K562 treated with DMSO at 1 percent for 4 hours (cell line): ENCODE results near the gene VWA1. TPM values are rescaled to one million over a fixed set of nuclear protein-coding genes. Genes with fewer than 3 reads are reported as not detected.

Experiments used
- total RNA-seq: library from RNA; unstranded; fragments of 300-600 nt; gene quantifications from 2 replicates; pipeline ENCODE4 v1.2.3, GENCODE V29; 2022; ENCODE audit not compliant: insufficient read depth

VWA1 gene
- total RNA-seq = 7.9 and 9.2 TPM in 2 replicates

GRCh38 chr1:1435106-1435903, at the start of gene VWA1:
TSS of gene VWA1 (plus strand) at chr1:1435690. CDS start at chr1:1435749, 59 bp downstream.

GRCh38 chr1:1399187-1399871, 36.2 kb upstream of the VWA1 start, which contains the start of gene CCNL2:
TSS of gene CCNL2 (minus strand) at chr1:1399335. CDS start at chr1:1399306, 29 bp downstream.

GRCh38 chr1:1406821-1407635, 28.5 kb upstream of the VWA1 start, which contains the start of gene MRPL20:
TSS of gene MRPL20 (minus strand) at chr1:1407293. CDS start at chr1:1407217, 76 bp downstream.

GRCh38 chr1:1421147-1421906, 14.2 kb upstream of the VWA1 start, which contains the start of gene ANKRD65:
TSS of gene ANKRD65 (minus strand) at chr1:1421276. CDS start at chr1:1421005, 271 bp downstream.

GRCh38 chr1:1449099-1449739, 13.7 kb downstream of the VWA1 start, which contains the start of gene ATAD3C:
TSS of gene ATAD3C (plus strand) at chr1:1449689. CDS start at chr1:1450684, 995 bp downstream.

GRCh38 chr1:1471389-1472052, 36.0 kb downstream of the VWA1 start, which contains the start of gene ATAD3B:
TSS of gene ATAD3B (plus strand) at chr1:1471765. CDS start at chr1:1471885, 120 bp downstream.

Other genes starting within 250 kb of the VWA1 start
- not detected in 2 replicates for gene TNFRSF18, start 229.1 kb upstream of the VWA1 start, total RNA-seq
- 1.0 TPM in 1 of 2 replicates, not detected in the other for gene TNFRSF4, start 221.5 kb upstream of the VWA1 start, total RNA-seq
- gene SDF4, start 203.7 kb upstream of the VWA1 start, total RNA-seq = 270 TPM in 2 replicates
- gene B3GALT6, start 203.5 kb upstream of the VWA1 start, total RNA-seq = 6.8 and 11.5 TPM in 2 replicates
- 1.9 TPM in 1 of 2 replicates, not detected in the other for gene C1QTNF12, start 189.0 kb upstream of the VWA1 start, total RNA-seq
- gene UBE2J2, start 161.8 kb upstream of the VWA1 start, total RNA-seq = 94.8 and 107 TPM in 2 replicates
- 0.46 and 1.7 TPM in 2 replicates for gene SCNN1D, start 155.3 kb upstream of the VWA1 start, total RNA-seq
- 30.5 and 48.6 TPM in 2 replicates for gene ACAP3, start 127.8 kb upstream of the VWA1 start, total RNA-seq
- 57.5 and 60.7 TPM in 2 replicates for gene PUSL1, start 127.1 kb upstream of the VWA1 start, total RNA-seq
- gene INTS11, start 111.0 kb upstream of the VWA1 start, total RNA-seq = 160 and 197 TPM in 2 replicates
- 23.1 and 23.7 TPM in 2 replicates for gene CPTP, start 110.9 kb upstream of the VWA1 start, total RNA-seq
- 0.54 and 1.3 TPM in 2 replicates for gene TAS1R3, start 104.4 kb upstream of the VWA1 start, total RNA-seq
- 81.9 and 96.3 TPM in 2 replicates for gene DVL1, start 86.3 kb upstream of the VWA1 start, total RNA-seq
- 14.5 and 15.6 TPM in 2 replicates for gene MXRA8, start 77.1 kb upstream of the VWA1 start, total RNA-seq
- 225 and 272 TPM in 2 replicates for gene AURKAIP1, start 60.5 kb upstream of the VWA1 start, total RNA-seq
- 96.0 and 157 TPM in 2 replicates for gene CCNL2, start 36.4 kb upstream of the VWA1 start, total RNA-seq
- 93.3 and 127 TPM in 2 replicates for gene MRPL20, start 28.4 kb upstream of the VWA1 start, total RNA-seq
- not detected in 2 replicates for gene ANKRD65, start 14.4 kb upstream of the VWA1 start, total RNA-seq
- gene ATAD3C, start 14.0 kb downstream of the VWA1 start, total RNA-seq = 0.15 TPM in 1 of 2 replicates, not detected in the other
- gene ATAD3B, start 36.1 kb downstream of the VWA1 start, total RNA-seq = 16.8 and 24.2 TPM in 2 replicates
- gene ATAD3A, start 76.5 kb downstream of the VWA1 start, total RNA-seq = 81.9 and 86.9 TPM in 2 replicates
- not detected in 2 replicates for gene TMEM240, start 104.9 kb downstream of the VWA1 start, total RNA-seq
- gene SSU72, start 139.2 kb downstream of the VWA1 start, total RNA-seq = 200 and 228 TPM in 2 replicates
- 3.3 and 4.2 TPM in 2 replicates for gene FNDC10, start 164.4 kb downstream of the VWA1 start, total RNA-seq
- 51.8 and 53.0 TPM in 2 replicates for gene MIB2, start 179.8 kb downstream of the VWA1 start, total RNA-seq
- gene MMP23B, start 196.5 kb downstream of the VWA1 start, total RNA-seq = 0.73 TPM in 1 of 2 replicates, not detected in the other
- gene CDK11B, start 223.3 kb downstream of the VWA1 start, total RNA-seq = 38.4 and 40.7 TPM in 2 replicates